Smooth muscle cell (in vitro differentiated cells): ENCODE data around the gene DPYD. TPM values are rescaled to one million over a fixed set of nuclear protein-coding genes. Genes with fewer than 3 reads are reported as not detected.

ENCODE experiments used
- DNase-seq: peaks from one replicate; lab custom pipeline; 2025; ENCODE audit not compliant: unreplicated experiment; lab: John Stamatoyannopoulos, UW
- H2AFZ ChIP-seq: fragments of 200-600 bp; sonication (generic); 2 replicates; pipeline ENCODE4 v1.6.0; 2016; ENCODE audit warnings: antibody characterized with exemption, low read depth, mild to moderate bottlenecking
- H3F3A ChIP-seq: fragments of 200-600 bp; sonication (generic); 2 replicates; pipeline ENCODE4 v1.6.0; 2017; ENCODE audit warnings: antibody characterized with exemption, low read depth
- H3K27ac ChIP-seq: fragments of 200-600 bp; sonication (generic); 2 replicates; pipeline ENCODE4 v1.5.1; 2016; ENCODE audit warnings: low read depth, mild to moderate bottlenecking
- H3K27me3 ChIP-seq: fragments of 200-600 bp; sonication (generic); 2 replicates; pipeline ENCODE4 v1.6.1; 2016; ENCODE audit warnings: low read depth, mild to moderate bottlenecking
- H3K36me3 ChIP-seq: fragments of 200-600 bp; sonication (generic); 2 replicates; pipeline ENCODE4 v1.5.1; 2016; ENCODE audit warnings: low read depth
- H3K4me1 ChIP-seq: fragments of 200-600 bp; sonication (generic); 2 replicates; pipeline ENCODE4 v1.5.1; 2016; ENCODE audit warnings: low read depth
- H3K4me2 ChIP-seq: fragments of 200-600 bp; sonication (generic); 2 replicates; pipeline ENCODE4 v1.6.0; 2016; ENCODE audit warnings: mild to moderate bottlenecking
- H3K4me3 ChIP-seq: fragments of 200-600 bp; sonication (generic); 2 replicates; pipeline ENCODE4 v1.5.1; 2016; ENCODE audit warnings: mild to moderate bottlenecking
- H3K79me2 ChIP-seq: fragments of 200-600 bp; sonication (generic); 2 replicates; pipeline ENCODE4 v1.6.0; 2016; ENCODE audit warnings: low read depth, mild to moderate bottlenecking
- H3K9ac ChIP-seq: fragments of 200-600 bp; sonication (generic); 2 replicates; pipeline ENCODE4 v1.6.0; 2016; ENCODE audit warnings: low read depth
- H3K9me3 ChIP-seq: fragments of 200-600 bp; sonication (generic); replicated peaks from 2 replicates; pipeline ENCODE4 v1.5.1; 2016; ENCODE audit warnings: low read depth
- H4K20me1 ChIP-seq: fragments of 200-600 bp; sonication (generic); 2 replicates; pipeline ENCODE4 v1.6.0; 2016; ENCODE audit warnings: low read depth
- WGBS: methylation state at CpG from one replicate; pipeline ENCODE4 v1.1.7; 2016; ENCODE audit warnings: low lambda C conversion rate; 5-methylcytosine and 5-hydroxymethylcytosine counted together
- polyA plus RNA-seq: library from polyadenylated mRNA; unstranded; fragments of >200 nt; fragmentation: Nextera tagmentation; extraction: Ambion mirVana; gene quantifications from 2 replicates; pipeline ENCODE4 v1.2.1, GENCODE V29; 2016
- total RNA-seq: library from RNA; depleted of rRNA; stranded (reverse); fragments of >200 nt; gene quantifications from 2 replicates; pipeline ENCODE4 v1.2.3, GENCODE V29; 2014
- TF ChIP-seq, protein P1 (sequence below): fragments of 200-600 bp; sonication (generic); IDR thresholded peaks from 2 replicates; pipeline ENCODE4 v1.5.1; 2017; ENCODE audit warnings: borderline replicate concordance, mild to moderate bottlenecking, antibody characterized with exemption; ENCODE audit not compliant: insufficient read depth, poor library complexity, severe bottlenecking

Gene DPYD
- total and polyA plus RNA-seq, 2 experiments from 2014 or later, result 1.8 to 2.0 TPM

DNA sequence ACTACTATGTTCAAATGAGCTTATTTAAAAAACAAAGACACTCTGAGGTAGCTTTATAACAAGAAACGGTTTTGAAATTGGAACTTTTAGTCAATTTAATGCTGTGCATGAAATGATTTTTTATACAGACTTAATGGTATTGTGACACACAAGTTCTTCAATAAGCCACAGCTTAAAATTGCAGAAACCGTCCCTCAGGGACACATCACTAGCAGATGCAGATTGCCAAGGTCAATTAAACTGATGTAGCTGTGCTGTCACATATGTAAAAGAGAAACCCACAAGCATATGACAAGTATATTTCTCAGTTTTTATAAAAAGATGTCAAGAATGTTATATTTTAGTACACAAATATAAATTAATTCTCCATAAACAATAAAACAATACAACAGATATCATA lies 366.9 kb downstream of the DPYD start:
- Histone ChIP-seq H2AFZ (no peak overlapping the region), H3K9me3 (no peaks in the 10 kb centered on the region), H3K4me2 (no peak overlapping the region), H3K79me2 (no peaks in the 10 kb centered on the region), H3K9ac (no peak overlapping the region), H3K36me3 (no peaks in the 10 kb centered on the region), H3K27ac (no peak overlapping the region), H3K4me1 (no peaks in the 10 kb centered on the region), H3K4me3 (no peak overlapping the region), H3F3A (no peaks in the 10 kb centered on the region), H4K20me1 (no peaks in the 10 kb centered on the region), H3K27me3 (no peaks in the 10 kb centered on the region)
- DNase-seq, result no peak
- 85% methylated on average over 2 of the region's 2 CpGs for WGBS
- TF ChIP-seq, protein P1, sequence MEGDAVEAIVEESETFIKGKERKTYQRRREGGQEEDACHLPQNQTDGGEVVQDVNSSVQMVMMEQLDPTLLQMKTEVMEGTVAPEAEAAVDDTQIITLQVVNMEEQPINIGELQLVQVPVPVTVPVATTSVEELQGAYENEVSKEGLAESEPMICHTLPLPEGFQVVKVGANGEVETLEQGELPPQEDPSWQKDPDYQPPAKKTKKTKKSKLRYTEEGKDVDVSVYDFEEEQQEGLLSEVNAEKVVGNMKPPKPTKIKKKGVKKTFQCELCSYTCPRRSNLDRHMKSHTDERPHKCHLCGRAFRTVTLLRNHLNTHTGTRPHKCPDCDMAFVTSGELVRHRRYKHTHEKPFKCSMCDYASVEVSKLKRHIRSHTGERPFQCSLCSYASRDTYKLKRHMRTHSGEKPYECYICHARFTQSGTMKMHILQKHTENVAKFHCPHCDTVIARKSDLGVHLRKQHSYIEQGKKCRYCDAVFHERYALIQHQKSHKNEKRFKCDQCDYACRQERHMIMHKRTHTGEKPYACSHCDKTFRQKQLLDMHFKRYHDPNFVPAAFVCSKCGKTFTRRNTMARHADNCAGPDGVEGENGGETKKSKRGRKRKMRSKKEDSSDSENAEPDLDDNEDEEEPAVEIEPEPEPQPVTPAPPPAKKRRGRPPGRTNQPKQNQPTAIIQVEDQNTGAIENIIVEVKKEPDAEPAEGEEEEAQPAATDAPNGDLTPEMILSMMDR, result no peak

DNA sequence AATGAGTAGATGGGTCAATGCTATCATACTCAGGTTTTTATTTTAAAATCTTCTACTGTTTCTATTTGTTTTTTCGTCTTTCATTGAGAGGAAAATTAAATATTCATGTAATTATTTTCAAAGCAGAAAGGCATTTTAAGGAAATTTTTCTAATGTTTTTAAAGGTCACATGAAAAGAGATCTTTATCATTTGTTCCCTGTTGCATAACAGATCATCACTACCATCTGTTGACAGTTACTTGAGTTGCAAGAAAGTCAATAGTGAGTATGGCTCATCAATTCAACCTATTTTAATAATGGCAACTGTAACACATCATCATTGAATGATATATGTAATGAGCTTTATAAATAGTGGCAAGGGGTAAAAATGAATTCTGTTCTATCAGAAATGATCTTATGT lies 369.7 kb downstream of the DPYD start:
- no peaks in the 10 kb centered on the region for H3K27me3 ChIP-seq
- no peaks in the 10 kb centered on the region for H3K36me3 ChIP-seq
- TF ChIP-seq, protein P1, result no peak
- H2AFZ ChIP-seq, result no peak overlapping the region
- no peaks in the 10 kb centered on the region for H3K79me2 ChIP-seq
- no peak overlapping the region for H3K4me3 ChIP-seq
- DNase-seq, result no peak
- WGBS, result 86% methylated on average over 1 of the region's 1 CpG
- H3F3A ChIP-seq, result no peaks in the 10 kb centered on the region
- H3K4me2 ChIP-seq, result no peak overlapping the region
- H3K9me3 ChIP-seq, result no peaks in the 10 kb centered on the region
- no peak overlapping the region for H3K27ac ChIP-seq
- no peaks in the 10 kb centered on the region for H3K4me1 ChIP-seq
- H3K9ac ChIP-seq, result no peak overlapping the region
- H4K20me1 ChIP-seq, result no peaks in the 10 kb centered on the region

DNA sequence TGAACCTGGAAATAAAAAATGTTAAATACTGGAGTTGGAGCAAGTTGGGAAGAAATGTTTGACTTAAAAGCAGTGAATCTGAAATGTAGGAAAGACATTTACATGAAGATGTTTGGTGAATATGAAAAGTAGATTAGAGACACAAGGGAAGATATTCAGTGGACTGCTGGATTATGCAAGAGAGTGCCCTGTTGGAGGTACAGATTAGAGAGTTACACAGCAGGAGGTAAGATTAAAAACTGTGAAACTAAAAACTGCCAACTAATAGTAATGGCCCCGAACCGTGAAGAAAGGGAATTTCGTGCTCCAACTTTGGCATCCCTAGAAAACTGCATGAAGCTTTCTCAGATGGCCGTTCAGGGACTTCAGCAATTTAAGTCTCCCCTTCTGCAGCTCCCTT lies 375.4 kb downstream of the DPYD start:
- H3K9ac ChIP-seq, result no peak overlapping the region
- H3K9me3 ChIP-seq, result no peaks in the 10 kb centered on the region
- no peak for DNase-seq
- no peaks in the 10 kb centered on the region for H3K36me3 ChIP-seq
- H3K4me2 ChIP-seq, result no peak overlapping the region
- H2AFZ ChIP-seq, result no peak overlapping the region
- WGBS, result 91% methylated on average over 4 of the region's 4 CpGs
- H3K4me1 ChIP-seq, result peaks cover 8% of the 10 kb centered on the region
- H3K27ac ChIP-seq, result no peak overlapping the region
- H3K79me2 ChIP-seq, result no peaks in the 10 kb centered on the region
- H3K27me3 ChIP-seq, result no peaks in the 10 kb centered on the region
- TF ChIP-seq, protein P1, result no peak
- H4K20me1 ChIP-seq, result no peaks in the 10 kb centered on the region
- no peaks in the 10 kb centered on the region for H3F3A ChIP-seq
- no peak overlapping the region for H3K4me3 ChIP-seq

DNA sequence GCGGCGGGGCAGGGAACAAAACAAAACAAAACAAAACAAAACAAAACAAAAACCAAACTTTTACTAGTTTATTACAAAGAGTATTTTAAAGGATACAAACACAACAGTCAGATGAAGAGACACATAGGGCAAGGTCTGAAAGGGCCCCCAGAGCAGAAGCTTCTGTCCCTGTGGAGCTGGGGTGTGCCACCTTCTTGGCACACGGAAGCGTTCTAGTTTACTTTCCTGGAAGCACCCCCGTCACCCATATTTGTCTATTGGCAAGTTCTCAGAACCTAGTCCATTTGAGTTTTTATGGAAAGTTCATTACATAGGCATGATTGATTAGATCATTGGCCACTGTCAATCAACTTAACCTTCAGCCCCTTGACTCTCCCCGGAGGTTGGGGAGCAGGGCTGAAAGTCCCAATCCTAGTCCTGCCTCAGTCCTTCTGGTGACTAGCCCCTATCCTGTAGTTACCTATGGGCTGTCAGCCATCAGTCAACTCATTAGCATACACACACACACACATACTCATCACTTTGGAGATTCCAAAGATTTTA lies 380.4 kb downstream of the DPYD start:
- WGBS, result 97% methylated on average over 6 of the region's 6 CpGs
- Histone ChIP-seq H3K27ac (no peak overlapping the region), H4K20me1 (no peaks in the 10 kb centered on the region), H3K4me2 (no peak overlapping the region), H3F3A (no peaks in the 10 kb centered on the region), H3K79me2 (no peaks in the 10 kb centered on the region), H3K9ac (no peak overlapping the region), H3K9me3 (no peaks in the 10 kb centered on the region), H3K27me3 (no peaks in the 10 kb centered on the region), H2AFZ (no peak overlapping the region), H3K4me1 (peaks cover 2% of the 10 kb centered on the region), H3K4me3 (no peak overlapping the region), H3K36me3 (no peaks in the 10 kb centered on the region)
- TF ChIP-seq, protein P1, result no peak
- no peak for DNase-seq
